ENCODE results near the gene FAM193B. TPM values are rescaled to one million over a fixed set of nuclear protein-coding genes. Genes with fewer than 3 reads are reported as not detected.

FAM193B gene
- polyA plus RNA-seq, 2 of the 4 experiments (the other 2 are of a cell fraction) = 19.4 to 28.9 TPM

GRCh38 chr5:177603631-177604030 is 49.3 kb upstream of the FAM193B start:
- DNase-seq (ENCODE audit: low read depth in 1 of 2, low spot score in 1 of 2) (no peak), ATAC-seq (no peak), FAIRE-seq (no peak)
- Histone ChIP-seq H3K27ac (no peak overlapping the region), H3K4me2 (no peak overlapping the region), H3K4me3 (no peak overlapping the region), H3K9me3 (no peaks in the 10 kb centered on the region), H3K4me1 (peaks cover 23% of the 10 kb centered on the region; the same call in 2 of the 3 replicates)
- WGBS (ENCODE audit: missing lambda C conversion rate) = 65% methylated on average over 8 of the region's 8 CpGs
- POLR2A ChIA-PET = interaction anchor here (0.6 kb wide), 1 partner anchor 11 kb away, joined by 5 read pairs; the partner anchor contains the start of gene TMED9
- CTCF ChIA-PET = interaction anchor here (0.9 to 1.7 kb wide), 2 partner anchors 58 to 148 kb away, joined by 4 read pairs; no protein-coding TSS in a partner anchor
- TF ChIP-seq KDM5A (IDR thresholded peaks at IDR 0.05) (no peak), RCOR1 (IDR thresholded peaks at IDR 0.05; ENCODE audit: low read depth, low read length) (no peak), HOXB5 (CRISPR knock-in tag; IDR thresholded peaks at IDR 0.05) (no peak), EP300 (IDR thresholded peaks at IDR 0.05) (no peak), NPAS2 (CRISPR knock-in tag; IDR thresholded peaks at IDR 0.05; ENCODE audit: borderline replicate concordance) (no peak), GATA3 (IDR thresholded peaks at IDR 0.05; ENCODE audit: borderline replicate concordance) (no peak), SREBF2 (IDR thresholded peaks at IDR 0.05) (no peak), CHD4 (IDR thresholded peaks at IDR 0.05; ENCODE audit: borderline replicate concordance) (no peak), HES2 (IDR thresholded peaks at IDR 0.05) (no peak), PBX3 (IDR thresholded peaks at IDR 0.05) (no peak), CHD2 (IDR thresholded peaks at IDR 0.05; ENCODE audit: low read length, partially characterized antibody) (no peak), MAZ (IDR thresholded peaks at IDR 0.05; ENCODE audit: borderline replicate concordance, low read depth, low read length) (no peak), USF2 (IDR thresholded peaks at IDR 0.05) (no peak), MAFK (IDR thresholded peaks at IDR 0.05; ENCODE audit: partially characterized antibody) (no peak), FOXS1 (CRISPR knock-in tag; IDR thresholded peaks at IDR 0.05) (no peak), HOXA7 (CRISPR knock-in tag; IDR thresholded peaks at IDR 0.05) (no peak), CEBPB (IDR thresholded peaks at IDR 0.05) (no peak), CBX2 (IDR thresholded peaks at IDR 0.05; ENCODE audit: borderline replicate concordance, low read depth) (no peak), TP53 (CRISPR knock-in tag; IDR thresholded peaks at IDR 0.05) (no peak)

- TF ChIP-seq ESRRA (IDR thresholded peaks at IDR 0.05; ENCODE audit: borderline replicate concordance, low read length) = no peak
- TF ChIP-seq E2F6 (IDR thresholded peaks at IDR 0.05; ENCODE audit: borderline replicate concordance, low read depth) = no peak
- TF ChIP-seq CEBPB (IDR thresholded peaks at IDR 0.05) = no peak
- no peak for TF ChIP-seq CTCF (IDR thresholded peaks at IDR 0.05)
- TF ChIP-seq PHF8 (IDR thresholded peaks at IDR 0.05; ENCODE audit: borderline replicate concordance, low read depth) = no peak
- no peak for TF ChIP-seq HOXB13 (CRISPR knock-in tag; IDR thresholded peaks at IDR 0.05; ENCODE audit: low read depth)
- no peak for TF ChIP-seq BHLHE40 (IDR thresholded peaks at IDR 0.05; ENCODE audit: low read depth, low read length)
- no peak for TF ChIP-seq JUNB (IDR thresholded peaks at IDR 0.05)
- no peak for TF ChIP-seq ATOH8 (CRISPR knock-in tag; IDR thresholded peaks at IDR 0.05; ENCODE audit: low read depth)
- TF ChIP-seq CHD4 (IDR thresholded peaks at IDR 0.05; ENCODE audit: borderline replicate concordance) = no peak
- no peak for TF ChIP-seq FOXS1 (CRISPR knock-in tag; IDR thresholded peaks at IDR 0.05)
- no peak for TF ChIP-seq KDM1A (IDR thresholded peaks at IDR 0.05; ENCODE audit: low read depth)
- no peak for TF ChIP-seq NPAS2 (CRISPR knock-in tag; IDR thresholded peaks at IDR 0.05; ENCODE audit: borderline replicate concordance)
- TF ChIP-seq SMC3 (IDR thresholded peaks at IDR 0.05) = no peak
- TF ChIP-seq TFCP2L1 (CRISPR knock-in tag; IDR thresholded peaks at IDR 0.05) = no peak
- no peak for TF ChIP-seq HDAC2 (IDR thresholded peaks at IDR 0.05)
- POLR2A ChIA-PET = no interaction called here
Observed at GRCh38 chr5:177602458-177602830, 48.1 kb upstream of the FAM193B start.

More at GRCh38 chr5:177602458-177602830, 48.1 kb upstream of the FAM193B start:
- H3K4me1 ChIP-seq = peaks cover 23% of the 10 kb centered on the region; the same call in 2 of the 3 replicates
- DNase-seq (ENCODE audit: low read depth in 1 of 2, low spot score in 1 of 2) (no peak), ATAC-seq (no peak), FAIRE-seq (no peak)
- no peak overlapping the region for H3K4me2 ChIP-seq
- no peaks in the 10 kb centered on the region for H3K9me3 ChIP-seq
- CTCF ChIA-PET = interaction anchor here (1.0 to 1.8 kb wide), 4 partner anchors 9 to 198 kb away, joined by 3 to 9 read pairs (median 4); no protein-coding TSS in a partner anchor
- H3K4me3 ChIP-seq = no peak overlapping the region
- WGBS (ENCODE audit: missing lambda C conversion rate) = 95% methylated on average over 4 of the region's 4 CpGs
- no peak overlapping the region for H3K27ac ChIP-seq

Measured in A549 (cell line).